ENCODE measurements around the gene SLC8B1. TPM values are rescaled to one million over a fixed set of nuclear protein-coding genes. Genes with fewer than 3 reads are reported as not detected.

The SLC8B1 gene
- total and polyA plus RNA-seq, 2 donors from 2014 or later, result 18.6 to 61.5 TPM

DNA sequence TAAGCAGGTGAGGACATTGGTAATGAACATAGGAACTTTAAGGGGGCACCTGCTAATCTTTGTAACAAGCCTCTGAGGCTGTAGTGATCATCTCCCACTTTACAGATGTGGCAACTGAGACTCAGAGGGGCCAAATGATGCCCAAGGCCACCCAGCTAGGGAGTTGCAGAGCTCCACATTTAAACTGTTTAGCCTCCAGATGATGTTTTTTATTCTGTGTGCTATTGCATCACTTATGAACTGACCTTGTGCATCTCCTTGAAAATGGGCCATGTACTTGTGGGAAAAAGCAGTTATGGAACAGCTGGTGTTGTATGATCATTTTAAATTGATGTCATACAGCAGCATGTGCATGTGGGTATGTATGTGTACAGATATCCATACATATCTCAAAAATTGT lies 72.2 kb downstream of the SLC8B1 start:
- no peak overlapping the region for H3K9ac ChIP-seq (ENCODE audit: low read length in 3 of 3)
- TF ChIP-seq, protein P1, sequence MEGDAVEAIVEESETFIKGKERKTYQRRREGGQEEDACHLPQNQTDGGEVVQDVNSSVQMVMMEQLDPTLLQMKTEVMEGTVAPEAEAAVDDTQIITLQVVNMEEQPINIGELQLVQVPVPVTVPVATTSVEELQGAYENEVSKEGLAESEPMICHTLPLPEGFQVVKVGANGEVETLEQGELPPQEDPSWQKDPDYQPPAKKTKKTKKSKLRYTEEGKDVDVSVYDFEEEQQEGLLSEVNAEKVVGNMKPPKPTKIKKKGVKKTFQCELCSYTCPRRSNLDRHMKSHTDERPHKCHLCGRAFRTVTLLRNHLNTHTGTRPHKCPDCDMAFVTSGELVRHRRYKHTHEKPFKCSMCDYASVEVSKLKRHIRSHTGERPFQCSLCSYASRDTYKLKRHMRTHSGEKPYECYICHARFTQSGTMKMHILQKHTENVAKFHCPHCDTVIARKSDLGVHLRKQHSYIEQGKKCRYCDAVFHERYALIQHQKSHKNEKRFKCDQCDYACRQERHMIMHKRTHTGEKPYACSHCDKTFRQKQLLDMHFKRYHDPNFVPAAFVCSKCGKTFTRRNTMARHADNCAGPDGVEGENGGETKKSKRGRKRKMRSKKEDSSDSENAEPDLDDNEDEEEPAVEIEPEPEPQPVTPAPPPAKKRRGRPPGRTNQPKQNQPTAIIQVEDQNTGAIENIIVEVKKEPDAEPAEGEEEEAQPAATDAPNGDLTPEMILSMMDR (IDR thresholded peaks at IDR 0.05; ENCODE audit: borderline replicate concordance, extremely low read depth, insufficient read depth), result no peak
- FAIRE-seq, result no peak
- peaks cover 0 to 19% (median 12%) of the 10 kb centered on the region in 3 donors for H3K36me3 ChIP-seq (ENCODE audit: control insufficient read depth in 2 of 3, insufficient read depth in 3 of 3, low read length in 3 of 3)
- H3K4me3 ChIP-seq (ENCODE audit: low read length in 3 of 3), result no peak overlapping the region
- peak overlapping the region in 1 of 2 donors; percentile 23 for H3K27ac ChIP-seq (ENCODE audit: low read depth in 2 of 2, low read length in 2 of 2)
- peak in 1 of 5 donors; percentile 11 for DNase-seq
- peaks cover 7 to 34% (median 33%) of the 10 kb centered on the region in 3 donors for H3K4me1 ChIP-seq (ENCODE audit: control insufficient read depth in 2 of 3, insufficient read depth in 2 of 3, low read depth in 1 of 3, low read length in 3 of 3)
- H3K9me3 ChIP-seq (ENCODE audit: control insufficient read depth in 2 of 3, insufficient read depth in 1 of 3, low read length in 3 of 3), result no peaks in the 10 kb centered on the region
- no peaks in the 10 kb centered on the region for H3K27me3 ChIP-seq (ENCODE audit: control insufficient read depth, insufficient read depth, low read length)
- intact Hi-C loops (cut with DNase I), result no loop called here

DNA sequence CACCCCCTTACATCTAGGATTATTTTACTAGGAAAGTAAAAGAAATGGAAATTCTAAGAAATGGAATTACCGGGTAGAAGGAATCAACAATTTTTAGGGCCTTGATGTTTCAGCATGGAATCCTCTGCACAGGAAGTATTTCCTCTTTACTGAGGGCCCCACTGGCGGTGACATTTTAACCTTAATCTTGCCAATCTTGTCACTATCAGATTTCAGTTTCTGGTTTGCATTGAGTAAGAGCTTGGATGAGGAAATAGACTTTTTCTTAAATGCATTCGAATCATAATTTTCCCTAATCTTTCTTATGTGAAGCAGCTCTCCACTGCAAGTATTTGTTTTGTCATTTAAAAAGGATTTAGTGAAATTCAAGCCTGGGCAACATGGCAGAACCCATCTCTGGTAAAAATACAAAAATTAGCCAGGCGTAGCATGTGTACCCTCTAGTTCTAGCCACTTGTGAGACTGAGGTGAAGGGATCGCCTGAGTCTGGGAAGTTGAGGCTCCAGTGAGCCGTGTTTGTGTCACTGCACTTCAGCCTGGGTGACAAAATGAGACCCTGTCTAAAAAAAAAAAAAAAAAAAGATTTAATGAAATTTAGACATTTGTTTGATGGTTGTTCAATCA lies 73.0 kb downstream of the SLC8B1 start:
- DNase-seq (peak in 2 of 5 donors; percentile 26 to 54), FAIRE-seq (no peak)
- no peak overlapping the region for H3K9ac ChIP-seq (ENCODE audit: low read length in 3 of 3)
- no peaks in the 10 kb centered on the region for H3K27me3 ChIP-seq (ENCODE audit: control insufficient read depth, insufficient read depth, low read length)
- H3K4me1 ChIP-seq (ENCODE audit: control insufficient read depth in 2 of 3, insufficient read depth in 2 of 3, low read depth in 1 of 3, low read length in 3 of 3), result peaks cover 7 to 34% (median 33%) of the 10 kb centered on the region in 3 donors
- peaks cover 0 to 15% (median 10%) of the 10 kb centered on the region in 3 donors for H3K36me3 ChIP-seq (ENCODE audit: control insufficient read depth in 2 of 3, insufficient read depth in 3 of 3, low read length in 3 of 3)
- H3K9me3 ChIP-seq (ENCODE audit: control insufficient read depth in 2 of 3, insufficient read depth in 1 of 3, low read length in 3 of 3), result no peaks in the 10 kb centered on the region
- TF ChIP-seq, protein P1 (IDR thresholded peaks at IDR 0.05; ENCODE audit: borderline replicate concordance, extremely low read depth, insufficient read depth), result no peak
- peak overlapping the region in 1 of 2 donors; percentile 48 for H3K27ac ChIP-seq (ENCODE audit: low read depth in 2 of 2, low read length in 2 of 2)
- intact Hi-C loops (cut with DNase I), result no loop called here
- H3K4me3 ChIP-seq (ENCODE audit: low read length in 3 of 3), result no peak overlapping the region

DNA sequence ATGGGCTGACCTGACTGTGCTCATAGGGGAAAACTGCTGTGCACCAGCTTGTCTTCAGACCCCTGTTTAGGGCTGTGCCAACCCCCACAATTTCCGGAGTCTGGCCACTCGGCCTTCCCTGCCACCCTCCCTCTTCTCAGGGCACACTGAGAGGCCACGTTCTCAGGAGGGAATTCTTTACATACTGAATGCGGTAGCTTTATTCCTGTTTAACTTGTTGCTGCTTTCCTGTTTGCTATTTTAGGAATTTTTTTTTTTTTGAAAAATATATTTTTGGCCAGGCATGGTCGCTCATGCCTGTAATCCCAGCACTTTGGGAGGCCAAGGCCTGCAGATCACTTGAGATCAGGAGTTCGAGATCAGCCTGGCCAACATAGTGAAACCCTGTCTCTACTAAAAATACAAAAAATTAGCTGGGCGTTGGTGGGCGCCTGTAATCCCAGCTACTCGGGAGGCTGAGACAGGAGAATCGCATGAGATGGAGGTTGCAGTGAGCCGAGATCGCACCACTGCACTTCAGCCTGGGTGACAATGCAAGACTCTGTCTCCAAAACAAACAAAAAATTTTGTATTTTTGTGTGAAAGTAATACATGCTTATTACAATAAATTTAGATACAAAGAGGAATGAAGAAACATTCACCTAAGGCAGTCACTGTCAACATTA lies 74.1 kb downstream of the SLC8B1 start:
- Histone ChIP-seq H3K27ac (ENCODE audit: low read depth in 2 of 2, low read length in 2 of 2) (peak overlapping the region; percentile 54 to 76), H3K9ac (ENCODE audit: low read length in 3 of 3) (no peak overlapping the region), H3K27me3 (ENCODE audit: control insufficient read depth, insufficient read depth, low read length) (no peaks in the 10 kb centered on the region), H3K9me3 (ENCODE audit: control insufficient read depth in 2 of 3, insufficient read depth in 1 of 3, low read length in 3 of 3) (no peaks in the 10 kb centered on the region), H3K36me3 (ENCODE audit: control insufficient read depth in 2 of 3, insufficient read depth in 3 of 3, low read length in 3 of 3) (peaks cover 0 to 3% (median 2%) of the 10 kb centered on the region in 3 donors), H3K4me1 (ENCODE audit: control insufficient read depth in 2 of 3, insufficient read depth in 2 of 3, low read depth in 1 of 3, low read length in 3 of 3) (peaks cover 7 to 34% (median 33%) of the 10 kb centered on the region in 3 donors), H3K4me3 (ENCODE audit: low read length in 3 of 3) (peak overlapping the region in 1 of 3 donors; percentile 22)
- intact Hi-C loops (cut with DNase I), result no loop called here
- FAIRE-seq, result no peak
- TF ChIP-seq, protein P1 (IDR thresholded peaks at IDR 0.05; ENCODE audit: borderline replicate concordance, extremely low read depth, insufficient read depth), result no peak
- peak in 2 of 5 donors; percentile 29 to 45 for DNase-seq
